PFSK-1 (cell line): ENCODE results near the gene TGM2.

ENCODE experiments used
- FOXP2 ChIP-seq: optimal IDR thresholded peaks from 2 replicates; pipeline ENCODE3; 2011; ENCODE audit warnings: borderline replicate concordance, control low read depth, inconsistent platforms; ENCODE audit not compliant: insufficient read depth; ENCODE audit errors: extremely low read length, extremely low read depth
- POLR2AphosphoS5 ChIP-seq: IDR thresholded peaks from 2 replicates; pipeline ENCODE4 v1.6.1; 2012; ENCODE audit warnings: low read depth, mild to moderate bottlenecking, control low read depth, low read length, moderate library complexity
- SIN3A ChIP-seq: IDR thresholded peaks from 2 replicates; pipeline ENCODE4 v1.6.1; 2012; ENCODE audit warnings: mild to moderate bottlenecking, low read length, moderate library complexity, borderline replicate concordance; ENCODE audit not compliant: insufficient read depth
- TAF1 ChIP-seq: IDR thresholded peaks from 2 replicates; pipeline ENCODE4 v1.6.1; 2012; ENCODE audit warnings: low read length, control low read depth, borderline replicate concordance; ENCODE audit not compliant: insufficient read depth
- TF ChIP-seq, protein P1 (sequence below), 2 experiments: IDR thresholded peaks; 2 replicates each; pipeline versions ENCODE4 v1.6.1 to v1.8.0; 2011 to 2012; ENCODE audit warnings: low read depth in 2 of 2, low read length in 2 of 2, control low read depth in 1 of 2, inconsistent platforms in 1 of 2, mild to moderate bottlenecking in 1 of 2, moderate library complexity in 1 of 2; ENCODE audit not compliant: insufficient read depth in 1 of 2

Gene TGM2

DNA sequence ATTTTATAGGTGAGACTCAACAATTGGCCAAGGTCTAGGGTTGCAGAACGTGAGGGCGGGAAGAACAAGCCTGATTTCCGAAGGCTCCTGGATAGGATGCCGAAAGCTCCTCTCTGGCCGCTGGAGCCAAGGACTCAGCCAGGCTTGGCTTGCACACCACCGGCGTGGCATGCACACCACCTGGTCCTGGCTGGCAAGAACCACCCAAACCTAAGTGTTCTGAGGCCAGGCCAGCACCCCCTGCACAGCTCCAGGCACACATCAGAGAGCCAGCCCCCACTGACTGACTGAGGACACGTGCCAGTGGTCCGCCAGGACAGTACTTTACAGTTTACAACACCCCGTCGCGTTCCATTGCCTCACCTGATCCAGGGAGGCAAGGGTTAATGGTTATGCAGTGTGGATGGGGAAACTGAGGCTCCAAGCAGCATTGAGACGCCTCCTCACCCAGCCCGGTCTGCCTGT, 414 bp downstream of the TGM2 start:
- no peak for TF ChIP-seq POLR2AphosphoS5
- TF ChIP-seq FOXP2: no peak
- TF ChIP-seq, protein P1, sequence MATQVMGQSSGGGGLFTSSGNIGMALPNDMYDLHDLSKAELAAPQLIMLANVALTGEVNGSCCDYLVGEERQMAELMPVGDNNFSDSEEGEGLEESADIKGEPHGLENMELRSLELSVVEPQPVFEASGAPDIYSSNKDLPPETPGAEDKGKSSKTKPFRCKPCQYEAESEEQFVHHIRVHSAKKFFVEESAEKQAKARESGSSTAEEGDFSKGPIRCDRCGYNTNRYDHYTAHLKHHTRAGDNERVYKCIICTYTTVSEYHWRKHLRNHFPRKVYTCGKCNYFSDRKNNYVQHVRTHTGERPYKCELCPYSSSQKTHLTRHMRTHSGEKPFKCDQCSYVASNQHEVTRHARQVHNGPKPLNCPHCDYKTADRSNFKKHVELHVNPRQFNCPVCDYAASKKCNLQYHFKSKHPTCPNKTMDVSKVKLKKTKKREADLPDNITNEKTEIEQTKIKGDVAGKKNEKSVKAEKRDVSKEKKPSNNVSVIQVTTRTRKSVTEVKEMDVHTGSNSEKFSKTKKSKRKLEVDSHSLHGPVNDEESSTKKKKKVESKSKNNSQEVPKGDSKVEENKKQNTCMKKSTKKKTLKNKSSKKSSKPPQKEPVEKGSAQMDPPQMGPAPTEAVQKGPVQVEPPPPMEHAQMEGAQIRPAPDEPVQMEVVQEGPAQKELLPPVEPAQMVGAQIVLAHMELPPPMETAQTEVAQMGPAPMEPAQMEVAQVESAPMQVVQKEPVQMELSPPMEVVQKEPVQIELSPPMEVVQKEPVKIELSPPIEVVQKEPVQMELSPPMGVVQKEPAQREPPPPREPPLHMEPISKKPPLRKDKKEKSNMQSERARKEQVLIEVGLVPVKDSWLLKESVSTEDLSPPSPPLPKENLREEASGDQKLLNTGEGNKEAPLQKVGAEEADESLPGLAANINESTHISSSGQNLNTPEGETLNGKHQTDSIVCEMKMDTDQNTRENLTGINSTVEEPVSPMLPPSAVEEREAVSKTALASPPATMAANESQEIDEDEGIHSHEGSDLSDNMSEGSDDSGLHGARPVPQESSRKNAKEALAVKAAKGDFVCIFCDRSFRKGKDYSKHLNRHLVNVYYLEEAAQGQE (IDR thresholded peaks at IDR 0.05; ENCODE audit: insufficient read depth in 1 of 2, low read depth in 2 of 2, low read length in 2 of 2): no peak
- no peak for TF ChIP-seq TAF1
- TF ChIP-seq SIN3A: no peak

DNA sequence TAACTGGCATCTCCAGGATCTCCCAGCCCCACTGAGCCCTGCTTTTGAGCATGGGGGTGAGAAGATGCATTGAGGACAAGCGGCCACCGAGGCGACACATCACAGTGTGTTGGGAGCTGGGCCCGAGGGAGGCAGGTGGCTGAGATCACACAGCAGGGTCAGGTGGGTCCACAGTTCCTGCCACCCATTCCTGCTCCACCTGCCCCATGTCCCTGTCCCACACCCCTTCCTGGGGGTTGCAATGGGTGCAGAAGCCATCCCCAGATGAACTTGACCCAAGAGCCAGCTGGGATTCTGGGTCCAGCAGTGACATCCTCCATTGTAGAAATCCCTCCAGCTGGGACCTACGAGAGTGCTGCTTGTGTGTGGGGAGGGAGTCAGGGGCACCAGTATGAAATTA, 1.0 kb downstream of the TGM2 start:
- TF ChIP-seq FOXP2 (no peak), SIN3A (no peak), POLR2AphosphoS5 (no peak), TAF1 (no peak)
- TF ChIP-seq, protein P1 (IDR thresholded peaks at IDR 0.05; ENCODE audit: insufficient read depth in 1 of 2, low read depth in 2 of 2, low read length in 2 of 2): no peak

DNA sequence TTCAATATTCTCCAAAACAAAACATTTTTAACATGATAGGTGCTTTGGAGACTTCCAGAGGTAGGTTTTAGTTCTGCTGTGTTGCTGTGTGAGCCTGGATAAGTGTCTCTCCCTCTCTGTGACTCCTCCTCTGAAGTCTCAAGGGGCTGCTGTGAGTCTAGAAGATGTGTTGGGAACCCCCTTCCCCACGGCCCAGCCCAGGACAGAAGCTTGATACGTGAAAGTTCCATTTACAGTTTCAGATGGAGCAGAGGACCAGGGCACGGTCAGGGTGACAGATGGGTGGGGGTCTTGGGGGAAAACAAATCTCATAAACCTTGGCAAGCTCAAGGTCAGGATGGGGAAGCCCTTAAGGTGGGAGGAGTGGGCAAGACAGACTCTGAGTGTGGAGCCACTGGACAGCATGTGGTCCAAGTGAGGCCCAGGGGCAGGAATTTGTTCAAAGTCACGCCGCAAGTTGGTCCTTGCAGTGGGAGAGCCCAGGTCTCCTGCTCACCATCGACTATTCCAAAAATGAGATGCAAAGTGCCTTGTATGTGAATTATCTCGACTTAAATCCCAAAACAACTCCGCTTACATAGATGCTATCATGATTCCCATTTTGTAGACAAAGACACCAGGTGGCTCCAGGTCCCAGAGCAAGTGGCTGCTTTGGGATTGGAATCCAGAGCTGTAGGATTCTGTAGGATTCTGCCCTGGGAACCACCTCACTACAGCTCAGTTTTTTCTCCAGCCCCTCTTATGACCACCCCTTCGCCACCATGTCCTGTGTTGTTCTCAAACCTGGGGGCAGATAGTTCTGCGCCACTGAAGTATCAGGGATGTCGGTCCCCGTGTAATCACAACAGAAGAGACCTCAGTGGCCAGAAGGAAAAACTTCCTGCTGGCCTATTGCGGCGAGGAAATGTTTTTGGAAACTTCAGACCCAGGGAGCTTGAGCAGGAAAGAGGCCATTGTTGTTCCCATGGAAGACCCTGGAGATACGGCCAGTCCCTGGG, 1.9 kb downstream of the TGM2 start:
- TF ChIP-seq TAF1 (no peak), POLR2AphosphoS5 (no peak)

- TF ChIP-seq SIN3A (no peak), POLR2AphosphoS5 (no peak), TAF1 (no peak), FOXP2 (no peak)
- TF ChIP-seq, protein P1 (IDR thresholded peaks at IDR 0.05; ENCODE audit: insufficient read depth in 1 of 2, low read depth in 2 of 2, low read length in 2 of 2): no peak
These were observed 2.9 kb downstream of the TGM2 start for GRCh38 chr20:38162149-38162548.

- TF ChIP-seq SIN3A: no peak
- no peak for TF ChIP-seq POLR2AphosphoS5
- TF ChIP-seq, protein P1 (IDR thresholded peaks at IDR 0.05; ENCODE audit: insufficient read depth in 1 of 2, low read depth in 2 of 2, low read length in 2 of 2): no peak
- TF ChIP-seq TAF1: no peak
- TF ChIP-seq FOXP2: no peak
These were observed 3.7 kb downstream of the TGM2 start for GRCh38 chr20:38161412-38161774.
